GM19351 (cell line): ENCODE data around the gene C22orf42.
"Not testable (repeated sequence)": the region's sequence is repeated elsewhere in the genome, so short reads cannot be mapped to it uniquely, and the experiment has no call there.

Experiments
- ATAC-seq: cut with Tn5 transposase; IDR thresholded peaks from one replicate; pipeline ENCODE4 v1.9.1; 2021; ENCODE audit warnings: mild to moderate bottlenecking, moderate library complexity; ENCODE audit not compliant: unreplicated experiment

Gene C22orf42

GRCh38 chr22:32137731-32138324 lies 21.3 kb downstream of the C22orf42 start:
- not testable (repeated sequence) for ATAC-seq

- not testable (repeated sequence) for ATAC-seq
Measured at GRCh38 chr22:32136881-32137280, 22.2 kb downstream of the C22orf42 start.

- ATAC-seq = not testable (repeated sequence)
Measured at GRCh38 chr22:32135958-32136357, 23.1 kb downstream of the C22orf42 start.

- not testable (repeated sequence) for ATAC-seq
Measured at GRCh38 chr22:32134796-32135195, 24.3 kb downstream of the C22orf42 start.

GRCh38 chr22:32132783-32133182 lies 26.3 kb downstream of the C22orf42 start:
- ATAC-seq = no peak

GRCh38 chr22:32132126-32132525 lies 27.0 kb downstream of the C22orf42 start:
- no peak for ATAC-seq

- ATAC-seq = no peak
Measured at GRCh38 chr22:32130464-32130863, 28.6 kb downstream of the C22orf42 start.

GRCh38 chr22:32127904-32128303 lies 31.2 kb downstream of the C22orf42 start:
- ATAC-seq = no peak

GRCh38 chr22:32123657-32124056 lies 35.4 kb downstream of the C22orf42 start:
- ATAC-seq = no peak

- no peak for ATAC-seq
Measured at GRCh38 chr22:32122899-32123298, 36.2 kb downstream of the C22orf42 start.

- no peak for ATAC-seq
Measured at GRCh38 chr22:32120603-32121002, 38.5 kb downstream of the C22orf42 start.

- ATAC-seq = no peak
Measured at GRCh38 chr22:32119568-32120235, 39.4 kb downstream of the C22orf42 start.

- ATAC-seq = no peak
Measured at GRCh38 chr22:32112380-32112779, 46.7 kb downstream of the C22orf42 start.

- no peak for ATAC-seq
Measured at GRCh38 chr22:32106930-32107329, 52.2 kb downstream of the C22orf42 start.

GRCh38 chr22:32103658-32104315 lies 55.3 kb downstream of the C22orf42 start:
- no peak for ATAC-seq

- no peak for ATAC-seq
Measured at GRCh38 chr22:32100711-32101110, 58.4 kb downstream of the C22orf42 start.
